ENCODE results near the gene PRTFDC1. TPM values are rescaled to one million over a fixed set of nuclear protein-coding genes. Genes with fewer than 3 reads are reported as not detected.
A peak's percentile ranks its signal among the peaks of the same experiment; 100 is the strongest.

Gene PRTFDC1
- total and polyA plus RNA-seq, 11 donors = 1.9 to 13.1 (median 4.6) TPM

- intact Hi-C loops (cut with DNase I) = no loop called here
- H3K27me3 ChIP-seq = no peaks in the 10 kb centered on the region
- peak overlapping the region in 3 of 12 donors; percentile 9 to 39 (median 10) for H3K27ac ChIP-seq
- peak overlapping the region in 4 of 12 donors; percentile 5 to 23 (median 8) for H3K4me3 ChIP-seq
- WGBS, 4 donors = 37 to 49% (median 45%) methylated on average over 6 of the region's 6 CpGs
- no peaks in the 10 kb centered on the region for H3K9me3 ChIP-seq
- DNase-seq (no peak), ATAC-seq (no peak)
- TF ChIP-seq, protein P1, sequence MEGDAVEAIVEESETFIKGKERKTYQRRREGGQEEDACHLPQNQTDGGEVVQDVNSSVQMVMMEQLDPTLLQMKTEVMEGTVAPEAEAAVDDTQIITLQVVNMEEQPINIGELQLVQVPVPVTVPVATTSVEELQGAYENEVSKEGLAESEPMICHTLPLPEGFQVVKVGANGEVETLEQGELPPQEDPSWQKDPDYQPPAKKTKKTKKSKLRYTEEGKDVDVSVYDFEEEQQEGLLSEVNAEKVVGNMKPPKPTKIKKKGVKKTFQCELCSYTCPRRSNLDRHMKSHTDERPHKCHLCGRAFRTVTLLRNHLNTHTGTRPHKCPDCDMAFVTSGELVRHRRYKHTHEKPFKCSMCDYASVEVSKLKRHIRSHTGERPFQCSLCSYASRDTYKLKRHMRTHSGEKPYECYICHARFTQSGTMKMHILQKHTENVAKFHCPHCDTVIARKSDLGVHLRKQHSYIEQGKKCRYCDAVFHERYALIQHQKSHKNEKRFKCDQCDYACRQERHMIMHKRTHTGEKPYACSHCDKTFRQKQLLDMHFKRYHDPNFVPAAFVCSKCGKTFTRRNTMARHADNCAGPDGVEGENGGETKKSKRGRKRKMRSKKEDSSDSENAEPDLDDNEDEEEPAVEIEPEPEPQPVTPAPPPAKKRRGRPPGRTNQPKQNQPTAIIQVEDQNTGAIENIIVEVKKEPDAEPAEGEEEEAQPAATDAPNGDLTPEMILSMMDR (IDR thresholded peaks at IDR 0.05) = no peak
- TF ChIP-seq POLR2A (IDR thresholded peaks at IDR 0.05) = no peak
- H3K36me3 ChIP-seq = no peaks in the 10 kb centered on the region
- peaks cover 0 to 24% (median 0%) of the 10 kb centered on the region in 12 donors for H3K4me1 ChIP-seq
These were observed 104.2 kb downstream of the PRTFDC1 start for GRCh38 chr10:24848195-24848594.

- no peak for DNase-seq
- no peak for ATAC-seq
- Histone ChIP-seq H3K27ac (peak overlapping the region in 2 of 12 donors; percentile 10 to 39), H3K36me3 (no peaks in the 10 kb centered on the region), H3K4me1 (peaks cover 0 to 24% (median 0%) of the 10 kb centered on the region in 12 donors), H3K27me3 (no peaks in the 10 kb centered on the region), H3K9me3 (no peaks in the 10 kb centered on the region), H3K4me3 (no peak overlapping the region)
- TF ChIP-seq, protein P1 (IDR thresholded peaks at IDR 0.05) = no peak
- no peak for TF ChIP-seq POLR2A (IDR thresholded peaks at IDR 0.05)
- 81 to 91% (median 86%) methylated on average over 13 of the region's 13 CpGs for WGBS, 4 donors
- intact Hi-C loops (cut with DNase I) = no loop called here
These were observed 105.0 kb downstream of the PRTFDC1 start for GRCh38 chr10:24847112-24848070.

GRCh38 chr10:24844742-24845141 lies 107.7 kb downstream of the PRTFDC1 start:
- 86 to 93% (median 89%) methylated on average over 2 of the region's 2 CpGs for WGBS, 4 donors
- H3K9me3 ChIP-seq = no peaks in the 10 kb centered on the region
- no peaks in the 10 kb centered on the region for H3K27me3 ChIP-seq
- TF ChIP-seq, protein P1 (IDR thresholded peaks at IDR 0.05) = no peak
- TF ChIP-seq POLR2A (IDR thresholded peaks at IDR 0.05) = no peak
- no peaks in the 10 kb centered on the region for H3K36me3 ChIP-seq
- H3K4me1 ChIP-seq = peaks cover 0 to 24% (median 0%) of the 10 kb centered on the region in 12 donors
- ATAC-seq = no peak
- H3K4me3 ChIP-seq = no peak overlapping the region
- DNase-seq = no peak
- intact Hi-C loops (cut with DNase I) = no loop called here
- H3K27ac ChIP-seq = no peak overlapping the region

DNA sequence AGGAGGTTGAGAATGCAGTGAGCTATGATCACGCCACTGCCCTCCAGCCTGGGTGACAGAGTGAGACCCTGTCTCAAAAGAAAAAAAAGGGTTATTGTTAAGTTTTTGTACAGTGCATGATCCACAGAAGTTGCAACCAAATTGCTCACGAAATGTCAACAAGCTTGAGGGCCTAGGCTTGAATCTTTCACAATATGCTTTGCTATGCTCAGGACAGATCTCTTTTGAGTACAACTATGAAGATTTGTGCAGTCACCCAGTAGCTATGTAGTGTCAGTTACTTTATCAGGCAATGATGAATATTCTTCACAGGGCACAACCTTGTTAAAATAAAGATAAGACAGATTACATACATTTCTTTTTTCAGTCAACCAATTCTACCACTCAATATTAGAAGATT lies 109.2 kb downstream of the PRTFDC1 start:
- Histone ChIP-seq H3K4me1 (peaks cover 0 to 12% (median 0%) of the 10 kb centered on the region in 12 donors), H3K36me3 (no peaks in the 10 kb centered on the region), H3K27me3 (no peaks in the 10 kb centered on the region), H3K9me3 (peaks cover 0 to 2% (median 0%) of the 10 kb centered on the region in 12 donors), H3K27ac (no peak overlapping the region), H3K4me3 (no peak overlapping the region)
- TF ChIP-seq POLR2A (IDR thresholded peaks at IDR 0.05) = no peak
- intact Hi-C loops (cut with DNase I) = no loop called here
- WGBS, 4 donors = 47 to 76% (median 58%) methylated on average over 2 of the region's 2 CpGs
- DNase-seq (no peak), ATAC-seq (no peak)

All from heart left ventricle (tissue), 16 donors.